NCI-H2171 (cell line): ENCODE measurements around the gene TNFAIP2.
A peak's percentile ranks its signal among the peaks of the same experiment; 100 is the strongest.

ENCODE experiments used
- DNase-seq: peaks from one replicate; lab custom pipeline; 2025; lab: John Stamatoyannopoulos, UW

The TNFAIP2 gene

GRCh38 chr14:103121846-103122584 is 1.2 kb upstream of the TNFAIP2 start:
- DNase-seq: peak; percentile 100

GRCh38 chr14:103122585-103122946 is 695 bp upstream of the TNFAIP2 start:
- DNase-seq: peak; percentile 47

GRCh38 chr14:103123634-103124500 is 606 bp downstream of the TNFAIP2 start:
- DNase-seq: no peak

GRCh38 chr14:103124501-103125001 is 1.3 kb downstream of the TNFAIP2 start:
- DNase-seq: no peak

GRCh38 chr14:103125098-103126070 is 2.1 kb downstream of the TNFAIP2 start:
- DNase-seq: no peak

- DNase-seq: no peak
Measured at GRCh38 chr14:103126088-103126872, 3.0 kb downstream of the TNFAIP2 start.

- no peak for DNase-seq
Measured at GRCh38 chr14:103126873-103127304, 3.6 kb downstream of the TNFAIP2 start.

- DNase-seq: no peak
Measured at GRCh38 chr14:103127356-103127755, 4.1 kb downstream of the TNFAIP2 start.

GRCh38 chr14:103127861-103128598 is 4.8 kb downstream of the TNFAIP2 start:
- DNase-seq: no peak

GRCh38 chr14:103128631-103129300 is 5.5 kb downstream of the TNFAIP2 start:
- DNase-seq: no peak

GRCh38 chr14:103129301-103130016 is 6.2 kb downstream of the TNFAIP2 start:
- DNase-seq: no peak

GRCh38 chr14:103130017-103130764 is 6.9 kb downstream of the TNFAIP2 start:
- no peak for DNase-seq

GRCh38 chr14:103130965-103131364 is 7.7 kb downstream of the TNFAIP2 start:
- DNase-seq: no peak

GRCh38 chr14:103131580-103131979 is 8.3 kb downstream of the TNFAIP2 start:
- DNase-seq: no peak

- DNase-seq: no peak
Measured at GRCh38 chr14:103132381-103133209, 9.3 kb downstream of the TNFAIP2 start.

GRCh38 chr14:103133210-103134140 is 10.2 kb downstream of the TNFAIP2 start:
- no peak for DNase-seq
